A673 (cell line): ENCODE data around the gene NR2F2.

ENCODE experiments used
- CTCF ChIP-seq: fragments of 300-800, 200-600 bp; sonication (generic); conservative IDR thresholded peaks from 2 replicates; pipeline ENCODE4 v1.5.1; 2017; ENCODE audit warnings: low read depth, mild to moderate bottlenecking, antibody characterized with exemption, low read length, moderate library complexity, mixed read lengths
- EZH2 ChIP-seq: fragments of 200-600 bp; sonication (generic); IDR thresholded peaks from 2 replicates; pipeline ENCODE4 v1.6.1; 2017; ENCODE audit warnings: borderline replicate concordance, low read depth, mild to moderate bottlenecking, mixed read lengths, antibody characterized with exemption, low read length; ENCODE audit not compliant: poor library complexity, severe bottlenecking

DNA sequence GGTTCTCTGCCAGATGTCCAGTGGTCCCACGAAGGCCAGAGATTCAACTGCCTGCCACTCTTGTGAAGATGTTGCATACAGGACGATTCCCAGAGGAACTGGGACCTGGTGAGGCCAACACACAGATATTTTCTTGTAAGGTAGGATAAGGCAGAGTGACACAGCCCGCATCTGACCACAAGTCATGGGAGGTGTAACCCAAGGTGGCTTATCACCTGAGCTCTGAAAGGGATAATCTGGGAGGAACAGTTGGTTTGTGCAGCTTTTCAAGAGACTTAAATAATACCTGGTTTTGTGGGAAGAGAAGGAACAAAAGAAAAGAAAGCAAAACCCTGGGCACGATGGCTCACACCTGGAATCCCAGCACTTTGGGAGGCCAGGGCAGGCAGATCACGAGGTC, 39.8 kb upstream of the NR2F2 start:
- TF ChIP-seq CTCF (no peak), EZH2 (no peak)
